HepG2 (cell line): ENCODE data around the gene WNT5B. TPM values are rescaled to one million over a fixed set of nuclear protein-coding genes. Genes with fewer than 3 reads are reported as not detected.

ENCODE experiments used
- HNF1B ChIP-seq: sonication (generic); formaldehyde crosslinking; IDR thresholded peaks from 2 replicates; pipeline ENCODE4 v1.5.1; 2020; ENCODE audit warnings: mild to moderate bottlenecking, moderate library complexity, missing genetic modification reagents
- ISL2 ChIP-seq: sonication (generic); formaldehyde crosslinking; IDR thresholded peaks from 2 replicates; pipeline ENCODE4 v1.5.0; 2020; ENCODE audit warnings: missing genetic modification reagents
- MED8 ChIP-seq: sonication (generic); formaldehyde crosslinking; IDR thresholded peaks from 2 replicates; pipeline ENCODE4 v1.8.1; 2023; ENCODE audit warnings: mild to moderate bottlenecking, missing genetic modification reagents; ENCODE audit not compliant: insufficient replicate concordance
- NAIF1 ChIP-seq: sonication (generic); formaldehyde crosslinking; IDR thresholded peaks from 2 replicates; pipeline ENCODE4 v1.5.0; 2020; ENCODE audit warnings: mild to moderate bottlenecking, missing genetic modification reagents, borderline replicate concordance
- PRPF4 ChIP-seq: fragments of 200-400 bp; formaldehyde crosslinking; IDR thresholded peaks from 2 replicates; pipeline ENCODE4 v1.6.1; 2016; ENCODE audit warnings: low read length, low read depth; ENCODE audit not compliant: poor library complexity, severe bottlenecking
- ZBTB10 ChIP-seq: sonication (generic); formaldehyde crosslinking; IDR thresholded peaks from 2 replicates; pipeline ENCODE4 v1.4.0; 2020; ENCODE audit warnings: missing genetic modification reagents, borderline replicate concordance
- ZBTB37 ChIP-seq: sonication (generic); formaldehyde crosslinking; IDR thresholded peaks from 2 replicates; pipeline ENCODE4 v1.4.0; 2020; ENCODE audit warnings: mild to moderate bottlenecking, missing genetic modification reagents
- ZFP91 ChIP-seq: sonication (generic); formaldehyde crosslinking; IDR thresholded peaks from 2 replicates; pipeline ENCODE4 v1.9.0; 2022; ENCODE audit warnings: missing genetic modification reagents, mild to moderate bottlenecking, borderline replicate concordance
- ZNF136 ChIP-seq: sonication (generic); formaldehyde crosslinking; IDR thresholded peaks from 2 replicates; pipeline ENCODE4 v1.8.1; 2022; ENCODE audit warnings: low read depth, mild to moderate bottlenecking, moderate library complexity, missing genetic modification reagents
- ZNF552 ChIP-seq: sonication (generic); formaldehyde crosslinking; IDR thresholded peaks from 2 replicates; pipeline ENCODE4 v1.9.0; 2022; ENCODE audit warnings: missing genetic modification reagents, mild to moderate bottlenecking, borderline replicate concordance
- ZNF660 ChIP-seq: sonication (generic); formaldehyde crosslinking; IDR thresholded peaks from 2 replicates; pipeline ENCODE4 v1.5.1; 2020; ENCODE audit warnings: mild to moderate bottlenecking, low read depth, missing genetic modification reagents, borderline replicate concordance
- ZNF773 ChIP-seq: sonication (generic); formaldehyde crosslinking; IDR thresholded peaks from 2 replicates; pipeline ENCODE4 v1.4.0; 2020; ENCODE audit warnings: missing genetic modification reagents, borderline replicate concordance
- ZNF891 ChIP-seq: sonication (generic); formaldehyde crosslinking; IDR thresholded peaks from 2 replicates; pipeline ENCODE4 v1.5.0; 2020; ENCODE audit warnings: mild to moderate bottlenecking, missing genetic modification reagents
- polyA plus RNA-seq, 8 experiments: library from polyadenylated mRNA; depleted of rRNA in 3 of 8; stranded (reverse) in 7 of 8; unstranded in 1 of 8; fragments of >200 nt; fragmentation: Illumina TruSeq in 4 of 8; extraction: Trizol in 4 of 8; gene quantifications; 2 replicates each; pipeline versions ENCODE4 v1.2.1 to v1.2.3, GENCODE V29; 2011 to 2016; ENCODE audit warnings: low read depth in 4 of 8, missing spikeins in 1 of 8, mixed read lengths in 1 of 8; ENCODE audit not compliant: insufficient read depth in 1 of 8
- total RNA-seq, 5 experiments: library from RNA; depleted of rRNA; stranded (reverse); fragments of >200 nt; fragmentation: Illumina TruSeq; extraction: Trizol; gene quantifications; 2 replicates each; pipeline ENCODE4 v1.2.3, GENCODE V29; 2016; ENCODE audit warnings: low read depth in 1 of 5
- TF ChIP-seq, protein P1 (sequence below): sonication (generic); formaldehyde crosslinking; IDR thresholded peaks from 2 replicates; pipeline ENCODE4 v1.4.0; 2020; ENCODE audit warnings: low read depth, mild to moderate bottlenecking, missing genetic modification reagents
- TF ChIP-seq, protein P2 (sequence below): sonication (generic); formaldehyde crosslinking; IDR thresholded peaks from 2 replicates; pipeline ENCODE4 v1.5.1; 2020; ENCODE audit warnings: missing genetic modification reagents, mild to moderate bottlenecking, borderline replicate concordance

The WNT5B gene
- total and polyA plus RNA-seq, 2 of the 13 experiments (the other 11 are each of a cell fraction or from before 2014, with no cell fraction given): 0.04 TPM; not detected in 1

GRCh38 chr12:1690578-1691122, 61.6 kb downstream of the WNT5B start, which contains the start of gene ADIPOR2 (continued):
- TF ChIP-seq NAIF1 (CRISPR knock-in tag) (no peak), ZBTB10 (CRISPR knock-in tag) (peak; percentile 29; the same call in 1 of the 2 replicates), ZNF891 (CRISPR knock-in tag) (no peak), ZNF660 (CRISPR knock-in tag) (no peak), HNF1B (CRISPR knock-in tag) (peak; percentile 90), ZFP91 (CRISPR knock-in tag) (peak; percentile 55; the same call in 1 of the 2 replicates), ISL2 (CRISPR knock-in tag) (0 out of 2 replicates have a peak, but pooled peaks have one; percentile 14), ZBTB37 (CRISPR knock-in tag) (no peak), PRPF4 (no peak), ZNF552 (CRISPR knock-in tag) (0 out of 2 replicates have a peak, but pooled peaks have one; percentile 27), MED8 (CRISPR knock-in tag) (peak; percentile 54), ZNF136 (CRISPR knock-in tag) (no peak), ZNF773 (CRISPR knock-in tag) (no peak)
- TF ChIP-seq, protein P1, sequence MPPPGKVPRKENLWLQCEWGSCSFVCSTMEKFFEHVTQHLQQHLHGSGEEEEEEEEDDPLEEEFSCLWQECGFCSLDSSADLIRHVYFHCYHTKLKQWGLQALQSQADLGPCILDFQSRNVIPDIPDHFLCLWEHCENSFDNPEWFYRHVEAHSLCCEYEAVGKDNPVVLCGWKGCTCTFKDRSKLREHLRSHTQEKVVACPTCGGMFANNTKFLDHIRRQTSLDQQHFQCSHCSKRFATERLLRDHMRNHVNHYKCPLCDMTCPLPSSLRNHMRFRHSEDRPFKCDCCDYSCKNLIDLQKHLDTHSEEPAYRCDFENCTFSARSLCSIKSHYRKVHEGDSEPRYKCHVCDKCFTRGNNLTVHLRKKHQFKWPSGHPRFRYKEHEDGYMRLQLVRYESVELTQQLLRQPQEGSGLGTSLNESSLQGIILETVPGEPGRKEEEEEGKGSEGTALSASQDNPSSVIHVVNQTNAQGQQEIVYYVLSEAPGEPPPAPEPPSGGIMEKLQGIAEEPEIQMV: 0 out of 2 replicates have a peak, but pooled peaks have one; percentile 67
- TF ChIP-seq, protein P2, sequence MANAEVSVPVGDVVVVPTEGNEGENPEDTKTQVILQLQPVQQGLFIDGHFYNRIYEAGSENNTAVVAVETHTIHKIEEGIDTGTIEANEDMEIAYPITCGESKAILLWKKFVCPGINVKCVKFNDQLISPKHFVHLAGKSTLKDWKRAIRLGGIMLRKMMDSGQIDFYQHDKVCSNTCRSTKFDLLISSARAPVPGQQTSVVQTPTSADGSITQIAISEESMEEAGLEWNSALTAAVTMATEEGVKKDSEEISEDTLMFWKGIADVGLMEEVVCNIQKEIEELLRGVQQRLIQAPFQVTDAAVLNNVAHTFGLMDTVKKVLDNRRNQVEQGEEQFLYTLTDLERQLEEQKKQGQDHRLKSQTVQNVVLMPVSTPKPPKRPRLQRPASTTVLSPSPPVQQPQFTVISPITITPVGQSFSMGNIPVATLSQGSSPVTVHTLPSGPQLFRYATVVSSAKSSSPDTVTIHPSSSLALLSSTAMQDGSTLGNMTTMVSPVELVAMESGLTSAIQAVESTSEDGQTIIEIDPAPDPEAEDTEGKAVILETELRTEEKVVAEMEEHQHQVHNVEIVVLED (CRISPR knock-in tag): peak; percentile 98
